Measurements from ENCODE around the gene DCTD.
"Not testable (repeated sequence)": the region's sequence is repeated elsewhere in the genome, so short reads cannot be mapped to it uniquely, and the experiment has no call there.

The DCTD gene

GRCh38 chr4:182901337-182901736 lies 15.8 kb downstream of the DCTD start:
- TF ChIP-seq, protein P1, sequence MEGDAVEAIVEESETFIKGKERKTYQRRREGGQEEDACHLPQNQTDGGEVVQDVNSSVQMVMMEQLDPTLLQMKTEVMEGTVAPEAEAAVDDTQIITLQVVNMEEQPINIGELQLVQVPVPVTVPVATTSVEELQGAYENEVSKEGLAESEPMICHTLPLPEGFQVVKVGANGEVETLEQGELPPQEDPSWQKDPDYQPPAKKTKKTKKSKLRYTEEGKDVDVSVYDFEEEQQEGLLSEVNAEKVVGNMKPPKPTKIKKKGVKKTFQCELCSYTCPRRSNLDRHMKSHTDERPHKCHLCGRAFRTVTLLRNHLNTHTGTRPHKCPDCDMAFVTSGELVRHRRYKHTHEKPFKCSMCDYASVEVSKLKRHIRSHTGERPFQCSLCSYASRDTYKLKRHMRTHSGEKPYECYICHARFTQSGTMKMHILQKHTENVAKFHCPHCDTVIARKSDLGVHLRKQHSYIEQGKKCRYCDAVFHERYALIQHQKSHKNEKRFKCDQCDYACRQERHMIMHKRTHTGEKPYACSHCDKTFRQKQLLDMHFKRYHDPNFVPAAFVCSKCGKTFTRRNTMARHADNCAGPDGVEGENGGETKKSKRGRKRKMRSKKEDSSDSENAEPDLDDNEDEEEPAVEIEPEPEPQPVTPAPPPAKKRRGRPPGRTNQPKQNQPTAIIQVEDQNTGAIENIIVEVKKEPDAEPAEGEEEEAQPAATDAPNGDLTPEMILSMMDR (IDR thresholded peaks at IDR 0.05; ENCODE audit: insufficient read depth, missing control alignments) = no peak
- DNase-seq (ENCODE audit: insufficient read length, low spot score) (no peak), FAIRE-seq (no peak)

DNA sequence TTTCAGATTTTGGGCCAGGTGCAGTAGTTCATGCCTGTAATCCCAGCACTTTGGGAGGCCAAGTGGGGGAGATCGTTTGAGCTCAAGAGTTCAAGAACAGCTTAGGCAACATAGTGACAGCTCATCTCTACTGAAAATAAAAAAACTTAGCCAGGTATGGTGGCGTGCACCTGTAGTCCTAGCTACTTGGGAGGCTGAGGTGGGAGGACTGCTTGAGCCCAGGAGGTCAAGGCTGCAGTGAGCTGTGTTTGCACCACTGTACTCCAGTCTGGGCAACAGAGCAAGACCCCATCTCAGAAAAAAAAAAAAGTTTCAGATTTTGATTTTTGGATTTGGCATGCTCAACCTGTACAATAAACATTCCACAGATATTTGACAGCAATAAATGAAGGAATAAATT lies 17.2 kb downstream of the DCTD start:
- DNase-seq (ENCODE audit: insufficient read length, low spot score); FAIRE-seq: not testable (repeated sequence)

GRCh38 chr4:182898479-182898799 lies 18.7 kb downstream of the DCTD start:
- FAIRE-seq = no peak
- no peak for DNase-seq (ENCODE audit: insufficient read length, low spot score)
- TF ChIP-seq, protein P1 (IDR thresholded peaks at IDR 0.05; ENCODE audit: insufficient read depth, missing control alignments) = no peak

DNA sequence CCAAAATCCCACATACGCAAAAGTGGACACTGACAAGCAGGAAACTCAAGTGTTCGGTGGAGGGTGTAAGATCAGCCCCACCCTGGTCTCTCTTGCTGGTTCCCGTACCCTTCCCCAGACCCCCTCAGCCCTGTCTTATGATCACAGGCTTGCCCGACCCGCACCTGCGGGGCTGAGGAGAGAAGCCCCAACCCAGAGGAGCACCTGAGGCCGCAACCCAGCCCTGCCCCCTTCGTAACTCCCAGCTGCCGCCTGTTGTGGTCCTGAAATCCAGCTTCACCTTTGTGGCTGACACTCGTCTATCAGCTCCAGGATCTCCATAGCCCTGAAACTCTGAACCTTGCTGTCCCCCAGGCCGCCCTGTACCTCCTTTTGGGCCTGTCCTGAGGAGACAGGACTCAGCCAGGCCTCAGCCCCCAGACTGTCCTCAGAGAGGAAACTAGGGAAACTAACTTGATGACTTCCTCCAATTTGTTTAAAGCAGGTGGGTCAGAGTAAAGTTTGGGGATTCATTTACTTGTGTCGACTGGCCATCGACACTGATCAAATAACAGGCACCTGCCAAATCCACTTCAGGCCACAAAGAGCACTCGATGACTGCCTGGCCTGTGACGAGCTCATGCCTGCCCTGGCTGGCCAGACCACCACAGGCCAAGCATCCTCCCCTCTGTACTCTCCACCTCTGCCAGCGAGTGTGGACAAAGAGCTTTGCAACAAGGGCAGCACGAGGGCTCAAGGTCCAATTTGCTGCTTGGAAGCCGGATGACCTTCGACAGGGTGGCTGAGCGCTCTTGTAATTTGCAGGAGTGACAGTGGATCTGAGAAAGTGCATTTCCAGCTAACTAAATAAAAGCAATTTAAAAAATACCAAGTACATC lies 19.3 kb downstream of the DCTD start:
- FAIRE-seq (no peak), DNase-seq (ENCODE audit: insufficient read length, low spot score) (no peak)
- TF ChIP-seq, protein P1 (IDR thresholded peaks at IDR 0.05; ENCODE audit: insufficient read depth, missing control alignments) = no peak

GRCh38 chr4:182896421-182896820 lies 20.8 kb downstream of the DCTD start:
- FAIRE-seq = no peak

GRCh38 chr4:182895791-182896292 lies 21.3 kb downstream of the DCTD start:
- FAIRE-seq (no peak), DNase-seq (ENCODE audit: insufficient read length, low spot score) (no peak)

More at GRCh38 chr4:182896421-182896820, 20.8 kb downstream of the DCTD start:
- TF ChIP-seq, protein P1 (IDR thresholded peaks at IDR 0.05; ENCODE audit: insufficient read depth, missing control alignments) = no peak
- DNase-seq (ENCODE audit: insufficient read length, low spot score) = no peak

GRCh38 chr4:182894681-182895275 lies 22.4 kb downstream of the DCTD start:
- no peak for DNase-seq (ENCODE audit: insufficient read length, low spot score)
- no peak for FAIRE-seq
- TF ChIP-seq, protein P1 (IDR thresholded peaks at IDR 0.05; ENCODE audit: insufficient read depth, missing control alignments) = no peak

More at GRCh38 chr4:182895791-182896292, 21.3 kb downstream of the DCTD start:
- TF ChIP-seq, protein P1 (IDR thresholded peaks at IDR 0.05; ENCODE audit: insufficient read depth, missing control alignments) = no peak
